Fibroblast of villous mesenchyme (primary cell): ENCODE measurements around the gene STON2. TPM values are rescaled to one million over a fixed set of nuclear protein-coding genes. Genes with fewer than 3 reads are reported as not detected.

Experiments used
- DNase-seq: peaks from one replicate; pipeline ENCODE4 v3.0.0-alpha.2; 2010; ENCODE audit warnings: low read depth
- H3K4me3 ChIP-seq: 2 replicates; pipeline ENCODE4 v1.5.1; 2011; ENCODE audit warnings: low read depth, mild to moderate bottlenecking, low read length
- CTCF ChIP-seq: IDR thresholded peaks from 2 replicates; pipeline ENCODE4 v1.5.1; 2012; ENCODE audit warnings: low read depth, mild to moderate bottlenecking, low read length; ENCODE audit not compliant: insufficient read depth
- total RNA-seq: library from RNA; depleted of rRNA; stranded (reverse); fragments of >200 nt; gene quantifications from 2 replicates; pipeline ENCODE4 v1.2.3, GENCODE V29; 2012

Gene STON2
- total RNA-seq, 1 donor = not detected

GRCh38 chr14:81418057-81418790, 18.1 kb upstream of the STON2 start:
- no peak for TF ChIP-seq CTCF
- H3K4me3 ChIP-seq = no peak overlapping the region
- DNase-seq = no peak

DNA sequence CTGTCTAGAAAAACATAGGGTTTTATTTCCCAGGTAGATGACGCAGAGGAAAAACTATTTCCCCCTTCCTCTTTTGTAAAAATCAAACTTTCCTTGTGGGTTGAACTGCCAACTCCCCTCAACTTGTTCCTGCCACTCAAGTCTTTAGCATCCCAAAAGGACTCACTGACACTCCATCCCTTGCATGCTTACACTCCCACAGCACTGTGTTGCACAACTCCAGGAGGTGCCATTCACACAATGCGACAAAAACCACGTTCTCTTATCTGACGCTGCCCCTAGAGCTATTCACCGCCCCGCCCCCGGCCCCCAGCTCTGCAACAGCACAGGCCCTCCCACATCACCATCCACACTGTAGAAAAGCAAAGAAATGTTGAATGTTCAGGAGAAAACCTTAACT, 16.9 kb upstream of the STON2 start:
- no peak for DNase-seq
- no peak overlapping the region for H3K4me3 ChIP-seq
- no peak for TF ChIP-seq CTCF

DNA sequence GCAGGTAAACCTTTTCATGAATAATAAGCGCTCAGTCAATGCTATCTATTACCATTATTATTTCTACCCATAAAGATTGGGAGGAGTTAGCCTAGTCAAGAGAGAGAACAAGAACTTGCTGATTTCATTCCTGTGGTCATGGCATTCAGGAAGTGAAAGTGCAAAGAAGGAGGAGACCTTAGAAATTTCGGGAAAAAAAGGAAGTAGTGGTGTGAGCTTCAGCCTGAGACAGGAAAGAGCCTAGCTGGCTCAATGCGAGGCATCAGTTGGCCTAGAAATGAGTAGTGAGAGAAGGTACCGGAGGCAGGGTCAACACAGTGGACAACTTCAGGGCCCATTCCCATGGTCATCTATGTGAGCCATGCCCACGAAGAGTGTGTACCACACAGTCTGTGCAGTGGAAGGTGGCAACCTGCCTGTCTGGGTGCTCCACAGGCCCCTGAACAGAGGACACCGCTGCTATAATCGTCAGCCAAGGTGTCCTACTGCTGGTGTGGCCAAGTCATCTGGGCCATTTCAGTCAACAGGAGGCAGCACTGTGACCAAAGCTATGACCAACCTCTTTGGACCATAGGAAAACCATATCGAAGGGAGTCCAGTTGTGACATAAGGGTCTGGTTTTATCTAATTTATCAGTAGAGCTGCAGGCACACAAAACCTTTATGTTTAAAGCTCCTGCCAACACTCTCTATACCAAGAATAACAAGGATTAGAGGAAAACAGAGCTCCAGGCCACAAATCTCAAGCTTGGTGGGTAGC, 16.2 kb upstream of the STON2 start:
- no peak overlapping the region for H3K4me3 ChIP-seq
- no peak for TF ChIP-seq CTCF
- no peak for DNase-seq

GRCh38 chr14:81415781-81416180, 15.7 kb upstream of the STON2 start:
- TF ChIP-seq CTCF = no peak
- no peak for DNase-seq
- H3K4me3 ChIP-seq = no peak overlapping the region

DNA sequence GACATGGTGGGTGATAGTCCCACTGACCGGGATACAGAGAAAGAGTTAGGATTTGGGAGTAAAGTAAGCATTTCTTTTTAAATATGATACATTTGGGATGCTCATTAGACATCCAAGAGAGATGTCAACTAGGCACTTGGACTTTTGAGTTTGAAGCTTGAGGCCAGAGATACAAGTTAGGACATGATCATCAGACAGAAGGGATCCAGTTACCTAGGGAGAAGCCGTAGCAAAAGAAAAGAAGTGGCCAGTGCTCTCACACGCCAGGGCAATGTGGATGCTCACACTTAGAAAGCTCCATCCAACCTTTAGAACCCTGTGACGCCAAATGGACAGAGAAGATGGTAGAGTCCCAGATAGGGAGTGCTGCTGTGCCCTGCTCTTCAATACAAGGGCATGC, 14.0 kb upstream of the STON2 start:
- TF ChIP-seq CTCF = no peak
- DNase-seq = no peak
- no peak overlapping the region for H3K4me3 ChIP-seq

GRCh38 chr14:81412779-81413178, 12.7 kb upstream of the STON2 start:
- no peak overlapping the region for H3K4me3 ChIP-seq
- TF ChIP-seq CTCF = no peak
- DNase-seq = no peak
